IMR-90 (cell line): ENCODE measurements around the gene MRPL23. TPM values are rescaled to one million over a fixed set of nuclear protein-coding genes. Genes with fewer than 3 reads are reported as not detected.

Experiments used
- ATAC-seq: fragments of 200-7000 bp; cut with Tn5 transposase; 2 replicates; pipeline ENCODE4 v1.9.1; 2020; ENCODE audit warnings: low read depth, mild to moderate bottlenecking, moderate library complexity
- BruUV-seq: library from RNA; stranded (reverse); fragments of 400-500 nt; replicated peaks from 2 replicates; lab custom pipeline; 2021; lab: Mats Ljungman, UMichigan
- CTCF ChIA-PET: fragments of 300-600 bp; formaldehyde crosslinking; extraction: SDS; loops from one replicate; lab custom pipeline; 2021; ENCODE audit warnings: antibody characterized with exemption; lab: Yijun Ruan, JAX
- POLR2A ChIA-PET: fragments of 300-600 bp; sonication (Branson Sonifier 250); formaldehyde crosslinking; loops from one replicate; lab custom pipeline; 2022; ENCODE audit warnings: antibody characterized with exemption; ENCODE audit not compliant: unreplicated experiment; lab: Charles Lee
- DNase-seq: peaks from one replicate; pipeline ENCODE4 v3.0.0; 2013
- H2AFZ ChIP-seq: replicated peaks from 2 replicates; pipeline ENCODE3; 2013; ENCODE audit warnings: low read length, mild to moderate bottlenecking; ENCODE audit not compliant: poor library complexity
- H2AK5ac ChIP-seq: 2 replicates; pipeline ENCODE4 v1.6.1; 2013; ENCODE audit warnings: low read depth, low read length, inconsistent platforms
- H2AK9ac ChIP-seq: replicated peaks from 2 replicates; pipeline ENCODE3; 2013; ENCODE audit warnings: mild to moderate bottlenecking, low read depth, low read length, moderate library complexity; ENCODE audit not compliant: poor library complexity
- H2BK120ac ChIP-seq: 2 replicates; pipeline ENCODE4 v1.6.1; 2013; ENCODE audit warnings: low read depth, low read length, inconsistent platforms
- H2BK15ac ChIP-seq: 3 replicates; pipeline ENCODE4 v1.6.1; 2013; ENCODE audit warnings: low read depth, low read length, inconsistent platforms
- H2BK20ac ChIP-seq: 2 replicates; pipeline ENCODE4 v1.6.1; 2013; ENCODE audit warnings: low read depth, mild to moderate bottlenecking, inconsistent platforms, low read length, moderate library complexity
- H2BK5ac ChIP-seq: 2 replicates; pipeline ENCODE4 v1.6.1; 2013; ENCODE audit warnings: mild to moderate bottlenecking, low read depth, low read length, inconsistent platforms; ENCODE audit not compliant: poor library complexity, severe bottlenecking
- H3K14ac ChIP-seq: replicated peaks from 2 replicates; pipeline ENCODE4 v1.6.1; 2013; ENCODE audit warnings: low read depth, low read length, inconsistent platforms
- H3K18ac ChIP-seq: 2 replicates; pipeline ENCODE4 v1.6.1; 2013; ENCODE audit warnings: low read depth, low read length, control low read depth
- H3K23ac ChIP-seq: 2 replicates; pipeline ENCODE4 v1.6.1; 2013; ENCODE audit warnings: low read depth, low read length, inconsistent platforms
- H3K27ac ChIP-seq: 2 replicates; pipeline ENCODE4 v1.5.1; 2013; ENCODE audit warnings: mild to moderate bottlenecking, control low read depth, low read length; ENCODE audit not compliant: insufficient read depth
- H3K27me3 ChIP-seq: 2 replicates; pipeline ENCODE4 v1.6.1; 2013; ENCODE audit warnings: low read length; ENCODE audit not compliant: control insufficient read depth, insufficient read depth
- H3K36me3 ChIP-seq: 2 replicates; pipeline ENCODE4 v1.6.1; 2013; ENCODE audit warnings: low read length, mixed read lengths; ENCODE audit not compliant: control insufficient read depth, insufficient read depth
- H3K4ac ChIP-seq: 2 replicates; pipeline ENCODE4 v1.6.1; 2013; ENCODE audit warnings: low read depth, low read length, inconsistent platforms
- H3K4me1 ChIP-seq: 2 replicates; pipeline ENCODE4 v1.6.1; 2013; ENCODE audit warnings: low read length, mixed read lengths; ENCODE audit not compliant: control insufficient read depth, insufficient read depth
- H3K4me2 ChIP-seq: 2 replicates; pipeline ENCODE4 v1.6.1; 2013; ENCODE audit warnings: low read depth, mild to moderate bottlenecking, control low read depth, low read length, moderate library complexity
- H3K4me3 ChIP-seq: 2 replicates; pipeline ENCODE4 v1.5.1; 2013; ENCODE audit warnings: low read depth, mild to moderate bottlenecking, control low read depth, low read length, moderate library complexity; ENCODE audit not compliant: insufficient read depth
- H3K56ac ChIP-seq: 2 replicates; pipeline ENCODE4 v1.6.1; 2013; ENCODE audit warnings: low read length, inconsistent platforms; ENCODE audit not compliant: insufficient read depth; ENCODE audit errors: extremely low read depth
- H3K79me1 ChIP-seq, 2 experiments: 2 replicates each; pipeline ENCODE4 v1.6.1; 2013; ENCODE audit warnings: low read length in 2 of 2, inconsistent platforms in 1 of 2, low read depth in 1 of 2
- H3K9ac ChIP-seq: 2 replicates; pipeline ENCODE4 v1.6.1; 2013; ENCODE audit warnings: low read depth, low read length, control low read depth
- H3K9me1 ChIP-seq: 2 replicates; pipeline ENCODE4 v1.6.1; 2013; ENCODE audit warnings: low read length, inconsistent platforms; ENCODE audit not compliant: insufficient read depth
- H3K9me3 ChIP-seq: 2 replicates; pipeline ENCODE4 v1.6.1; 2013; ENCODE audit warnings: low read length; ENCODE audit not compliant: control insufficient read depth, insufficient read depth
- H4K20me1 ChIP-seq: 2 replicates; pipeline ENCODE4 v1.6.1; 2013; ENCODE audit warnings: low read length, inconsistent platforms; ENCODE audit not compliant: insufficient read depth
- H4K5ac ChIP-seq: 2 replicates; pipeline ENCODE4 v1.6.1; 2013; ENCODE audit warnings: mild to moderate bottlenecking, low read depth, low read length, control low read depth
- H4K8ac ChIP-seq, 2 experiments: 2 replicates each; pipeline ENCODE4 v1.6.1; 2013; ENCODE audit warnings: low read depth in 2 of 2, low read length in 2 of 2, control low read depth in 1 of 2, inconsistent platforms in 1 of 2
- H4K91ac ChIP-seq: 2 replicates; pipeline ENCODE4 v1.6.1; 2013; ENCODE audit warnings: low read depth, low read length, inconsistent platforms; ENCODE audit not compliant: insufficient read depth
- BHLHE40 ChIP-seq: fragments of 150-350 bp; IDR thresholded peaks from 2 replicates; pipeline ENCODE4 v1.6.1; 2016; ENCODE audit warnings: mild to moderate bottlenecking, low read depth, low read length
- MAFK ChIP-seq: IDR thresholded peaks from 2 replicates; pipeline ENCODE4 v1.6.1; 2012; ENCODE audit warnings: low read depth, low read length, improper control_type of control experiment
- MAZ ChIP-seq: IDR thresholded peaks from 2 replicates; pipeline ENCODE4 v1.6.1; 2012; ENCODE audit warnings: low read depth, mild to moderate bottlenecking, low read length, improper control_type of control experiment, moderate library complexity, borderline replicate concordance
- NFE2L2 ChIP-seq: fragments of 150-350 bp; IDR thresholded peaks from 2 replicates; pipeline ENCODE4 v1.6.1; 2016; ENCODE audit warnings: low read depth, mild to moderate bottlenecking, low read length
- POLR2A ChIP-seq: IDR thresholded peaks from 2 replicates; pipeline ENCODE4 v1.6.1; 2012; ENCODE audit warnings: mild to moderate bottlenecking, low read depth, low read length
- RFX5 ChIP-seq: IDR thresholded peaks from 2 replicates; pipeline ENCODE4 v1.8.0; 2012; ENCODE audit warnings: low read depth, mild to moderate bottlenecking, low read length, moderate library complexity
- WGBS, 2 experiments: methylation state at CpG; one replicate each; pipeline versions ENCODE4 v1.1.5 to v1.1.7; 2013; ENCODE audit warnings: missing lambda C conversion rate in 2 of 2; ENCODE audit not compliant: insufficient read length in 1 of 2; ENCODE audit errors: extremely low coverage in 2 of 2; 5-methylcytosine and 5-hydroxymethylcytosine counted together
- dilution Hi-C: fragments of 300-500 bp; cut with HindIII; formaldehyde crosslinking; loops from one replicate; pipeline ENCODE4 v1.14.3; 2018; ENCODE audit warnings: low sequenced_read_pairs; ENCODE audit not compliant: unreplicated experiment
- in situ Hi-C: fragments of 300-500 bp; cut with MboI; formaldehyde crosslinking; loops from 3 replicates; pipeline ENCODE4 v1.14.3; 2019; ENCODE audit warnings: low sequenced_read_pairs, inconsistent platforms, mixed read lengths
- intact Hi-C: fragments of 100-400 bp; cut with micrococcal nuclease; formaldehyde crosslinking; loops from 2 replicates; pipeline ENCODE4 v1.10.0; 2022
- polyA plus RNA-seq, 3 experiments: library from polyadenylated mRNA; depleted of rRNA; stranded (reverse); fragments of >200 nt; gene quantifications; 2 replicates each; pipeline ENCODE4 v1.2.3, GENCODE V29; 2012; ENCODE audit warnings: low replicate concordance in 1 of 3
- total RNA-seq: library from RNA; depleted of rRNA; stranded (reverse); fragments of >200 nt; gene quantifications from 2 replicates; pipeline ENCODE4 v1.2.3, GENCODE V29; 2012

The MRPL23 gene
- total and polyA plus RNA-seq, 2 of the 4 experiments (the other 2 are of a cell fraction), result 68.4 to 114 TPM

DNA sequence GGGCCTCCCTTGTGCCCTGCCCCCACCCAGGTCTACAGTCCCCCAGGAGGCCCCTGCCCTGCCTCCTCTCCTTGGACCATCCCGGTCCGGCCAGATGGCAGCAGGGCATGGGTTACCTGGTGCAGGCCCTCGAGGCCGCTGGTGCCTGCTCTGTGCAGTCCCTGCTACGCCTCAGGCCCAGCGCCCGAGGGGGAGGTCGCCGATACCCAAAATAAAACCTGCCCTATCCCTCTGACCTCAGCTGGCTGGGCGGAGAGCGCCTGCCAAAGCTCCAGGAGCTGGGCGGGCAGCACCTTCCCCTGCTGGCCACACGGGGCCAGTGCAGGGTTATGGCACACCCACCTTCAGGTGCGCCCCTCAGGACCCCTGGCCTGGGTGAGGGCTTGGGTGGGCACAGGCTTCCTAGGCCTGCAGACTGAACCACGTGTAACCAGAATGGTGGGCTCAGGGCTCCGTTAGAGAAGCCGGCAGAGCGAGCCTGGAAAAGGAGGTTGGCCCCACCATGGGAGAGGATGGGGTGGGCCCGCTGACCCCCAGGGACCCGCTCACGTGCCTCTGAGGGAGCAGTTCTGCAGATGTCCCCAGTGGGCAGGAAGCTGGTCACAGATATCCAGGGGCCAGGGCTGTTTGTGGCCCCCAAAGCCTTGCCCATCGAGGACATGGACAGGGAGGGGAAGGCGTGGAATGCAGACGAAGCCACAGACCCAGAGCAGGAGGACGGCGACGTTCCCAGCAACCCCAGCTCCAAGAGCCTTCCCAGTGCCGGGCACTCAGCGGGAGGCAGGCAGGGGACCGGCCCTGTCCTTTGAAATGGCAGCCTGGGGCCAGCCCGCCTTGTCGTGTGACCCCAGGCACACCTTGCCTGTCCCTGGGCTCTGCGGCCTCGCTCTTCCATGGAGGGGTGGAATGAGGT lies 29.4 kb upstream of the MRPL23 start:
- no peaks in the 10 kb centered on the region for H3K4me1 ChIP-seq
- no peak overlapping the region for H2BK15ac ChIP-seq
- ChIA-PET POLR2A (no interaction called here), CTCF (no interaction called here)
- in situ Hi-C loops (no loop called here), intact Hi-C loops (no loop called here), dilution Hi-C loops (no loop called here)
- no peak overlapping the region for H2AFZ ChIP-seq
- no peak overlapping the region for H3K14ac ChIP-seq
- DNase-seq (no peak), ATAC-seq (no peak)
- WGBS, 2 experiments, result 72% methylated on average over 13 of the region's 34 CpGs; no CpG with 5 or more reads in 1 of the 2 experiments
- no peaks in the 10 kb centered on the region for H3K36me3 ChIP-seq
- TF ChIP-seq MAFK, result no peak
- TF ChIP-seq MAZ, result no peak
- no peak for TF ChIP-seq POLR2A
- TF ChIP-seq NFE2L2, result no peak
- no peak for TF ChIP-seq BHLHE40
- no peak for TF ChIP-seq RFX5
- no peak overlapping the region for H3K18ac ChIP-seq
- no peak overlapping the region for H3K4ac ChIP-seq
- no peaks in the 10 kb centered on the region for H3K9me1 ChIP-seq
- H2BK20ac ChIP-seq, result no peak overlapping the region
- peaks cover 10% of the 10 kb centered on the region for H3K27me3 ChIP-seq
- no peak overlapping the region for H2AK5ac ChIP-seq
- no peak overlapping the region for H2AK9ac ChIP-seq
- H3K4me2 ChIP-seq, result no peak overlapping the region
- H3K23ac ChIP-seq, result no peak overlapping the region
- no peak overlapping the region for H2BK120ac ChIP-seq
- H4K20me1 ChIP-seq, result no peaks in the 10 kb centered on the region; the same call in 1 of the 2 replicates
- no peak overlapping the region for H4K8ac ChIP-seq
- no peak overlapping the region for H2BK5ac ChIP-seq
- H3K9ac ChIP-seq, result no peak overlapping the region
- no peaks in the 10 kb centered on the region for H3K9me3 ChIP-seq
- BruUV-seq, result no TSS peak
- no peak overlapping the region for H3K4me3 ChIP-seq
- H3K27ac ChIP-seq, result no peak overlapping the region
- no peak overlapping the region for H4K91ac ChIP-seq
- no peaks in the 10 kb centered on the region for H3K79me1 ChIP-seq
- H4K5ac ChIP-seq, result no peak overlapping the region
- no peak overlapping the region for H3K56ac ChIP-seq
